SK-N-MC (cell line): ENCODE data around the gene TMEM52.

ENCODE experiments used
- EZH2 ChIP-seq: fragments of 200-600 bp; sonication (generic); IDR thresholded peaks from one replicate; pipeline ENCODE4 v1.6.1; 2017; ENCODE audit warnings: antibody characterized with exemption
- POLR2AphosphoS5 ChIP-seq: IDR thresholded peaks from 2 replicates; pipeline ENCODE4 v1.6.1; 2012; ENCODE audit warnings: mild to moderate bottlenecking, low read depth, low read length, borderline replicate concordance

DNA sequence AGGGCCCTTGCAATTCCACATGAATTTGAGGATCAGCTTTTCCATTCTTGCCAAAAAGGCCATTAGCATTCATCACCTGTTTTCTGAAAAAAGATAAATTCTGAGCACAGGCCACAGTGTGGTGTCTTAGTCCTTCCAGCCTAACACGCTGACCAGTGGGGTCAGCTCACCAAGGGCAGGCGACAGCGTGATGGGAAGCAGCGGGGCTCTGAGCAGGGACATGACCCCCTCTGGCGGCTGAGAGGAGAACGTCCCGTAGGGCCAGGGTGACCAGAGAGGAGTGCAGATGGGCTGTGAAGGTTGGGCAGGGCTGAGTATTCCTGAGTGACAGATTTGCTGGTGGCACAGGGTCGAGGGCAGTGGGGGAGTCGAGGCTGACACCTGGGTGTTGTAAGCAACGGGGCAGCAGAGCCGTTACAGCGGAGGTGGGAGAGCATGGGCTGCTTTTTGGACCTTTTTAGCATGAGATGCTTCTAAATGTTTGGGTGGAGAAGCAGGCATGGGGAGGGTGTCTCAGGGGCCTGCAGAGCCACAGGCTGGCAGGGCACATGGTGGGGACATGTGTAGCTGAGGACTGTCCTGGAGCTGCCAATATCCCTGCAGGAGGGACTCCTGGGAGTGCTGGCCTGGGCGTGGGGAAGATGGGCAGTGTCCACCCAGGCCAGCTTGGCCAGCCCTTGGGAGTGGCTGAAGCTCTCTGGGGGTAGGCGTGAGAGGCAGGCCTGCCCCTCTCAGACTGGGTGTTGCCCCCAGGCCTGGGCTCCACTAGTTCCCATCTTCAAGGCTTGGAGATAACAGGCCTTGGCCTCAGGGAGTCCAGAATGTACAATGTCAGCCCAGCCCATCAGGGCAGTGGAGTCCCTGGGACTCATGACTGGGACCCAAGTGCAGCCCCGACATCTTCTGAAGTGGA lies 12.6 kb downstream of the TMEM52 start:
- TF ChIP-seq POLR2AphosphoS5, result no peak
- TF ChIP-seq EZH2, result no peak
